GM19438 (cell line): ENCODE data around the gene CSMD2.

Experiments used
- ATAC-seq: cut with Tn5 transposase; IDR thresholded peaks from one replicate; pipeline ENCODE4 v1.9.1; 2021; ENCODE audit warnings: low read depth; ENCODE audit not compliant: unreplicated experiment

CSMD2 gene

DNA sequence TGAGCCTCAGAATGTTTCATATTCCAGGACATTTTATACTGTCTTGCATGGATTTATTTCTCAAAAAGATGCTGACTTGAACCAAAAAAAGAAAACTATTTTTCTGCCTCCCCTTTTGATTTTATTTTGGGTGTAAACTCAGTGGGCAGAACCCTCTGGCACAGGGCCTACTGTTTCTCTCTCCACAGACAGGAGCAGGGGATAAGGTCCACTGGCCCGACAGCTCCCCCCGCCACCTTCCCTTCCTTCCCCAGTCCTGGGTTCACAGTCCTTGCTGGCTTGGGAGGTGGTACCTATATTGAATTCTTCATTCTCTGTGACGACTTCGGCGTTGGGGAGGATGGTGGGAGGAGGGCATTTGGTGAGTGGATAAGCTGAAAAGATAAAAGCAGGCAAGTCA, 578.2 kb downstream of the CSMD2 start:
- ATAC-seq = no peak

DNA sequence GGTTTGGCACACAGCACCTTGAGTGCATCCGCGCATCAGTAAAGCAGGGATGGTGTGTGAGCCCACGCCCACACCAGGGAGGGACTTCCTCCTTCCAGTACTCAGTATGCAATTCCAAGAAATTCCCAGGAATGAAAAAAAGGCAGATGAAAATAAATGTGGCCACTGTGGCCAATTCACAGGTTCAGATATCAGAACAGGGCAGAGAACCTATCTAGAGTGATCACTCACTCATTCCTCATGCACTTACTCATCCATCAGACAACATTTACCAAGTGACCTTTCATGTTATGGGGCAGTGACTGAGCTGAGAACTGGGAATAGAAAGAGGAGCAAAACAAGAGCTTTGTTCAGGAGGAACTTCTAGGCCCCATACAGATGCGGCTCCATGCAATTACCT, 578.9 kb downstream of the CSMD2 start:
- ATAC-seq = no peak

DNA sequence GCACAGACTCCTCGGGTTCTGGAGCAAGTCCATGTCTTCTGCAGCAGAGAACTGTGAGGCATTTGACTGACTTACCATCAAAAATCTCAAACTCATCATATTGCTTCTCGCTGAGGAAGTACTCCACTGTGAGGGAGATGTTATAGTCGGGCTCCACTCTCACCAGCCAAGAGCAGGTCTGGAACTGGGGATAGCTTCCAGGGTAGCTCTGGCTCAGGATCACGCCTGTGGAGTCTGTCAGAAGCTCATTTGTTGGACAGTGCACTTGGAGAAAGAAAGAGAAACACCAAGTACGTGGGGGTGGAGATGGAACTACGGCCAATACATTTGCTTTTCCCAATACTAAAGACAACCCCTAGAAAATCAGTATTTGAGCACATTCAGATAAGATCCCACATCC, 581.5 kb downstream of the CSMD2 start:
- ATAC-seq = no peak

DNA sequence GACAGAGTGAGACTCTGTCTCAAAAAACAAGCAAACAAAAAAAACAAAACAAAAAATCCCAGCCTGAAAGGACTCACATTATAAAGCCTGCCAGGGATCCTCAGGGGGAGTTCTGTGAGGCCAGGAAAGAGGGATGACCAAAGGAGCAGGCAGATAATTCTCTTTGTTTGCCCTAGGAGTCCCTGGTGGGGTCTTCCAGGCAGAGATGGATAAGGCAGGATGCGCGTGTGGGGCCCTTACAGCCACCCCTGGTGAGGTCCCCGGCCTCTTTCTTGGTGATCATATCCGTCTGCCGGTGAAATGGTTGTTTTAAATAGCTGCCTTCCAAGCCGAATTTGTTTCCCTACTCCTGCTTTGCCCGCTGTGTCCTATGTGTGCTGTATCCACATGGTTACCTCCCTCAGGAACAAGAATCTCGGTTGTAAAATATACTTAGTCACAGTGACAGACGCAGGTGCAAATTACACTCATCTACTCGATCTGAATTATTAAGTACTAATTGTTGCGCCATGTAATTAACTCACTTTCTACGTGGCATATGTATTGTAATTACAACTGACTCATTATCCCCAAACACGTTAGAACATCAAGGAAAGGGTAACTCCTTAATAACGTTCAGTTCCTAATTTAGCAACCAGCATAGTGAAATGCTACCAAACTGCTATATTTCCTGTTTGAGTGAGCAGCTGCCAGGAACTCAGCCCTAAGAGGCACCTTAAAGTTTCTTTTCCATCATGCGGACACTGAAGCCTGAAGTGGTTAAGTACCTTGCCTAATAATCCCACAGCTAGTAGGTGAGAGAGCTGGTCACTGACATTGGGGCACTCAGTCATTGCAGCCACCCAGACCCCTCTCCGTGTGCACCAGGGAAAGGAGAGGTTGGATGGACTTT, 586.2 kb downstream of the CSMD2 start:
- no peak for ATAC-seq

DNA sequence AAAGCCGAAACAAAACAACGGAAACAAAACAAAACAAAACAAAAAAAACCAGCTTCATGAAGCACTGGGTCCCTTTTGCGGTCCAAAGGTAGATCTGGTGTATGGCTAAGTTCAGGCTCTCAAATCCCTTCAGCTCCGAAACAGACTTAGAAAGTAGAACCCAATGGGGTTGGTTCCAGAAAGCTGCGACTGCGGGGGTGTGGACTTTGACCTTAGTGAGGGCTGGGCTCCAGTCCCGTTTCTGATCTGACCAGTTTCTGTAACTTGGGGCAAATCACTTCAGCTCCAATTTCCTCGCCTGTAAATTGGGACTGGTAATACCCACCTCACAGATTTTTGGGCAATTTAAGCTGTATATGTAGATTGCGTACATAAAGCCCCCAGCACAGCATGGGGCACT, 587.4 kb downstream of the CSMD2 start:
- no peak for ATAC-seq

DNA sequence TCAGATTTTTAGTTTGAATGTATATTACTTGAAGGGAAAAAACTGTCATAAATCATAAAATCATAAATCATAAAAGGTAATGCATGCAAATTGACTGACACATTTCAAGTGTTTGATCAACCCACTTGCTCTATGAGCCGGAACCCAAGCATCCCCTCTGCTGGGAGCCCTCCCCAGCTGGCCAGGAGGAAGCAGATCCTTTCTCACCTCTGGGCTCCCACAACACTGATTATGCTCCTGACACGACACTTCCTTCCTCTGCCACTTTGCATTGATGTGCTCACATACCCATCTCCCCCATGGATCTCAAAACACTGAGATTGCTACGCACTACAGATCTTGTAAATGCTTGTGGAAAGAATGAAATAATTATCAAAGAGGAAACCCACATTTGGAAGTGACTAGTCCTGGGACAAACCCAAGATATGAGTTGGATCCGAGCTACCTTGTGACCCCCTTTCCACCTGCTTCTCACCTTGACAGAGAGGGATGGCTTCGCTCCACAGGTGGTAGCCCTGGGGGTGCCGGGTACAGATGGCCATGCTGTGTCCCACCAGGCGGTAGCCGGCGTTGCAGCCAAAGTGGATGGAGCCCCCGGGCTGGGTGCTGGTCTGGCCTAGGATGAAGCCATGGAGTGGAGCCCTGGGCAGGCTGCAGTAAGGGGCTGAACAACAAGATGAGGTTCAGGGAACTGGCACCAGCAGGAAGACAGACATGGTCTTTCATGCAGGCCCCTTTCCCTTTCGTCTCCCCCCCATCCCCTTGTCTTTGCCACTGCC, 588.0 kb downstream of the CSMD2 start:
- ATAC-seq = no peak

DNA sequence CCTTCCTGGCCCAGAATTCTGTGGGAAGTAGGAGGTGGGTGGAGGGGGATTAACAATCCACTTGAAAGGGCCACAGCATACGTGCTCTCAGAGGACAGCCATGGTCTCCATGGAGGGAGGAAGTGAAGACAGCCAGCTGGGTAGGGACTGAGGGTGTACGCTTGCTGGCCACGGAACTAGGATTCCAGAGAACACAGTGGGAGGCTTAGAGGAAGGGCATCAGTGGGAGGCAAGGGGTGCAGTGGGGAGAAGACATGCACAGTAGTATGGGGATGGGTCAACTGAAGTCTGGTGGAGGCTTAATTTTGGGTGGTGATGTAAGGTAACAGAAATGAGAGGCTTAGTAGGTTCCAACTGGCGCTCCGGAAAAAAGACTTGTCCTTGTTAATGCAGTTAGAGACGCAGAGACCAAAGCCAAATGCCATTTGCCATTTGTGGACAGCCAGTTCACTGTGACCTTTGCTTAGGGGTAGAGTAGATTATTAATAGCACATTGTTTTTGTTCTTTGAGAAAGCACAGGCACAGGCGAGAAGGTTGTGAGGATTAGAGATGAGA, 589.6 kb downstream of the CSMD2 start:
- ATAC-seq = no peak

DNA sequence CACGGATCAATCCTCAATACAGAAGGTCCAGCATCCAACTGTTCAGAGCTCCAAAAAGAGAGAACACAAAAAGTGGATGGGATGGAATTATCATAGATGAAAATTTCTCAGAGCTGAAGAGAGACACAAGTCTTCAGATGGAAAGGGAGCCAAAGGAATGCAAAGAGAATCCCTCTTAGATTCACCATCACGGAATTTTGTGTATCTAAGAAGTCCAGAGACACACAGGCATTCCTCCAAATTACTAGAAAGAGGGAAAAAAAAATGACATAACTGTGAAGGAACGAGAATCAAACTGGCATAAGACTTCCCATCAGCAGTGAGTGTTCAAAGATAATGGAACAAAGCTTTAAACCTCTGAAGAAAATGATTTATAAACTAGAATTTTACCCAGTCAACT, 591.4 kb downstream of the CSMD2 start:
- ATAC-seq = no peak

DNA sequence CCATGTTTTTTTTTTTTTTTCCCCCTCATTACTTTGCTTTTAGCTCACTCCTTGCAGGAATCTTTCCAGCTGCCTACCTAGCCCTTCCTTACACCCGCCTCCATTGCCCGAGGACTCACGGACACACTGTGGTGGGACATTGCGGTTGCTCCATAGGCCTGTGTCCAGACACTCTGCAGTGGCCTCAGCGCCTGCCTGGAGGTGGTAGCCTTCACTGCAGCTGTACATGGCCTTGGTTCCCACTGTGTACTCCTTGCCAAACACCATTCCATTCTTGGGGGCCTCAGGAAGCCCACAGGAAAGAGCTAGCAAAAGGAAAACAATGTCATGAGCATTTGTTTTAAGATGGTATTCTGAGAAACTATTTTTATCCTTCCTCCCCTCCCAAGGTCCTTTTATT, 592.6 kb downstream of the CSMD2 start:
- no peak for ATAC-seq

DNA sequence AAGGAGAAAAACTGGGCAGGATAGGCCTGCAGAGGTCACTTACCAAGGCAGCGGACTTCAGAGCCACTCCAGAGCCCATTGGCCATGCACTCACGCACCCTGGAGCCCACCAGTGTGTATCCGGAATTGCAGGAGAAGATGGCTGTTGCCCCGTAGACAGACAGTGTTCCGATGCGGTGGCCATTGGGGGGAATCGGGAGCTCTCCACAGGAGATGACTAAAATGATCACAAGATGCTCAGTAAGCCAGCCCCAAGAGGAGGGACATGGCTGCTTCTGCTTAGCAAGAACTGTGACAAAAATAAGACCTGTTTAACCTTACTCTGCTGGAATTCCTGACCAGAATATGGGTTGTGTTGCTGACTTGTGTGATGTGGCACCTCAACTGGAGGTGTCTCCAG, 595.7 kb downstream of the CSMD2 start:
- ATAC-seq = no peak

DNA sequence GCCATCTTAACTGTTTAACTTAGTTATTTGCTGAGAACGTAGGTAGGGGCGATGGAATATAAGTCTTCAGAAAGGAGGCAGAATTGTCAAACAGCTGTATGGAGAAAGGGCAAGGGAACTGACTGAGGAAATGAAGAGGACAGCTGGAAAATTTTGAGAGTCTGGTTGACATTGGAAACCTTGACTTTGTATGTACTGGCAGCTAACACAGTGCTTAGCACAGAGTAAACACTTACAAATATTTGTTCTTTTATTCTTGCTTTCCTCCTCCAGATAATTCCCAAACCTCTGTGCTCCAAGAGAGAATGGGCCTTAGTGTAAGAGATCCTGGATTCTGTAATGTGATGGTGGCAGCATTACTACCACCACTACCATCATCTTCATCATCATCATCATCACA, 601.3 kb downstream of the CSMD2 start:
- ATAC-seq = no peak

DNA sequence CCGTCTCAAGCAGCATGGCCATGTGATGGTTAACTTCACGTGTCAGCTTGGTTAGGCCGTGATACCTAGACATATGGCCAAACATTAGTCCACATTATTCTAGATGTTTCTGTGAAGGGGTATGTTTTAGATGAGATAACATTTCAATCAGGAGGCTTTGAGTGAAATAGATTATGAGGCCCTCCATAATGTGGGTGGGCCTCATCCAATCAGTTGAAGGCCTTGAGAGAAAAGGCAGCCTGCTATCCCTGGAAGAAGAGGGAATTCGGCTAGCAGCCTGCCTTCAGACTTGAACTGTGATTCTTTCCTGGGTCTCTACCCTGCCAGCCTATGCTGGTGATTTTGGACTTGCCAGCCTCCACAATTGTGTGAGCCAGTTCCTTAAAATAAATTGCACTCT, 602.5 kb downstream of the CSMD2 start:
- no peak for ATAC-seq

DNA sequence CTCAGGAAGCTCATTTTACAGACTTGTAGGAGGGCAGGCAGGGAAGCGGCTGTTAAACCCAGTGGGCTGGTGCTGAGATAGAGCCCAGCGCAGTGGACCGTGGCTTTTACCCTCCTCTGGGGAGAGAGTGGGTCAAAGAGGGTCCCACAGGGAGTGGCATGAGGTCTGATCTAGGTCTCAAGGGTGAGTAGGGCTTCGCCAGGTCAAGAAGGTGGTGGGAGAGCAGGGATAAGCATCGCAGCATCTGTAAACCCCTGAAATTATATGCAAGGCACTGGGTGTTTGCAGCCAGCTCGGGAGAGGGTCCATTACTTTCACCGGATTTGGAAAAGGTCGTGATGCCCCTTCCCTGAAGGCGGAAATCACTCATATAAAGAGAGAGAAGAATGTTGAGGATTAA, 603.5 kb downstream of the CSMD2 start:
- no peak for ATAC-seq

DNA sequence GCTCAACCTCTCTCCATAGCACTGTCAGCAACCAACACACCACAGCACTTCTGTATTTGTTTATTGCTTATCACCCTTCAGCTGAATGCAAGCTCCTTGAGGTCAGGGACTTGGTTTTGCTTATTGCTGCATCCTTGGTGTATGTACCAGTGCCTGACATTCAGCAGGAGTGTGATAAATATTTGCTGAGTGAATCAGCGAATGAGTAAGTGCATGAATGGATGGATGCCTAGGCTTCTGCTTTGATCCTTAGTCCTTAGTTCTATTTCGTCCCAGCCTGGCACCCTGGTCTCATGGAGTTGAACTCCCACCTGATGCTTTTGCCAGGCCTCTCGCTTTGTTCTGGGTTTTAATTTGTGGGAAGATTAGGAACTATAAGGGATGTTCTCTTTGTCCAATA, 604.4 kb downstream of the CSMD2 start:
- no peak for ATAC-seq

DNA sequence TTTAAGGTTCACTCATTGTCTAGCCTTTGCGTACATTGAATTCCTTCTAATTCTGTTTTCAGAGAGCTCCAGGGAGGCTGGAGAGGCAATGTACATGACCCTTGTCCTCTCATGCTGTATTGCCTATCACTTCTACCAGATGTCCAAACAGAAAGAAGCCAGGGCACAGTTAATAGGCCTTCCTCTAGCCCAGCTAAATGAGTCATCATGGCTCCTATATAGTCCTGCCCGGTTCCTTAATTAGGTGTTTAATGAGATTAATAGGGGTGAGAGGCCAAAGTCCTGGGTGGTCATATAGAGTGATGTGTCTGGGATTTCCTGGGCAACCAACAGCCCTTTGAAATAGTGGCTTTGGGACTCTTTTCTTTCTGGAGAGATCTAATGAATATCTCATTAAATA, 616.3 kb downstream of the CSMD2 start:
- ATAC-seq = no peak

DNA sequence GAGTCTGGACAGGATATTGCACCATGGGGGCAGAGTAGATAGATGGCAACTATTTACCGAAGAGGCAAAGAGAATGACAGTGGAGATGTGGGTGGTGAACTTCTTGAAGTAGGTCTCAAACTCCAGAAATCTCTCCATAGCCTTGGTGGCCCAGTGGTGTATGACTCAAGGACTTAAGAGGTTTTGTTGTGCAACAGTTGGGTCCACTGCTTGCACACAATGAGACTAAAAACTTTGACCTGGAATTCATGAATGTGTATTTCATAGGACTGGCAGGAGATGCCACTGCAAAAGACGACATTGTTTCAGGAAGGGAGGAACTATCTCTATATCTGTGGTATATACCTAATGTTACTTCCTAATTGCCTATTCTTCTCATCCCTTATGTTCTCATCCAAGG, 616.7 kb downstream of the CSMD2 start:
- ATAC-seq = no peak

DNA sequence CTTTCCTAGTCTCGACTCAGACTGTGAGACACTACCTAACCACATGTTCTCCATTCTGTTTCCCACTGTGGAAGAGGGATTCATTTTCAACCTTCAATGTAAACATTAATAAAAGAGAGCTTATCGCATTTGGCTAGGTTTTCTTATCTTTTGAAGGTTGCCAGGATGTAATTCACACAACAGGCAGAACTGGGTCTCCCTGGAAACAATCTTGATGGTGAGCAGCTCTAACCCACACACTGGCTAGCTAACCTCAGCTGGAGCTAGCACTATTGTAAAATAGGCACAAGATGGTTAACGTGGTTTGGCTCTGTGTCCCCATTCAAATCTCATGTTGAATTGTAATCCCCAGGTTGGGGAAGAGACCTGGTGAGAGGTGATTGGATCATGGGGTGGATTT, 617.5 kb downstream of the CSMD2 start:
- no peak for ATAC-seq

DNA sequence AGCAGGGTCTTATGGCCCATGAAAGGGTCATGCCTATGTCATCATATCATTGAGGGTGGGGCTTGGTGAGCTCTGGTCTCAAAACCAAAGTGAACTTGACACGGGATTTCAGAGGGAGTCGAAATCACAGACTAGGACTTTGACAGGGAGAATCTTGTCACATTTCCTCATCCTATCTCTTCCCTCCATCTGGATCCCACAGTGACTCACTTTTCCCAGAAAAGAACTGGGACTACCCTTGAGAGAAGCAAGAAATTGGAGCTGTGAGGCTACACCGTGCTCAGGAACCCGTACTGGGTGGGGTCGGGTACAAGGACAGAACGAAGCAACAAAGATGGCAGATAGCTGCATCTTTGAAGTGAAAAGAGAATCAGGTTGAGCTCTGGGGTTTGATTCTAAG, 623.1 kb downstream of the CSMD2 start:
- ATAC-seq = no peak

DNA sequence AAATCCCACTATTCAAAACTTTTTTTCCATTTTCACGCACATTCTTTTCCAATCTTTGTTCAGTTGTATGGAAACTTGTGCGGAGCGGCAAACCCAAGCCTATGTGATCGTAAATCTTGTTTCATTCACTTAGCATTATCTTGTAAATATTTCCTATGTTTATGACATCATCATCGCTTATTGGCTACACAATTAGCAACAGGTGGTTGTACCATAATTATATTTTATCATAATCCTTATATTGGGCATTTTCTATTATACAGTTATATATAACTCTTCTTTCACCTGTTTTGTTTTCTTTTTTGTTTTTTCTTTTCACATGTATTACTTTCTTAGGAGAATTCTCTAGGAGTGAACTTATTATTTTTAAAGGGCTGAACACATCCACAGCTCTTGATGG, 627.1 kb downstream of the CSMD2 start:
- no peak for ATAC-seq

DNA sequence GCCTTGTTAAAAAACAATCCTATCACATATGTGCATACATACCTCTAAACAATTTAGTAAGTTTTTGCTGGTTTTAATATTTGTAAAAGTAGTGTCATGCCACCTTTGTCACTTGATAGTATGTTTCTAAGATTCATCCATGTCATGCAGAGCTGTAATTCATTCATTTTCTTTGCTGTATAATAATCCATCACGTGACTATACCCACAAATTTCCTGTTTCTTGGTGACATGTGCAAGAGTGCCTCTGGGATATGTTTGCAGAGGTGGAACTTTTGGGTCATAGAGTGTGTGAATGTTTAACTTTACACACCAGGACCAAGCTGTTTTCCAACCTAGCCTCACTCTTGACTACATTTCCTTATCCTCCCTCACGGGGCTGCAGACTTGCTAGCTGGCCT, 629.7 kb downstream of the CSMD2 start:
- no peak for ATAC-seq

DNA sequence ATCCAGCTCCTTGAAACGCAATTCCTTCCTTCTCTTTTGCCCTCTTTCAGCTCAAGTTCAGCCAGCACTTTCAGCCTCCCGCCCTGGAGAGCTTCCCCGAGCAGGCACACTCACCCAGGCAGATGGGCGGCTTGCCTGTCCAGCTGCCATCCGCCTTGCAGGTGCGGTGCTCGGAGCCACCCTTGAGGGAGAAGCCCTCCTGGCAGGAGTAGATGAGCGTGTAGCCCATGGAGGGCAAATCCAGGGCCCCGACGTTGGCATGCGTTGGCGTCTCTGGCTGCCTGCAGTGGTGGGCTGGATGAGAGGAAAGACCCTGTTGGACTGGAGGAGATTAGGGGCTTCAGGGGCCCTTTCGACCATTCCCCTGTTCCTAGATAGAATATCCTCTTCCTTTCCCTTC, 632.1 kb downstream of the CSMD2 start:
- ATAC-seq = no peak

DNA sequence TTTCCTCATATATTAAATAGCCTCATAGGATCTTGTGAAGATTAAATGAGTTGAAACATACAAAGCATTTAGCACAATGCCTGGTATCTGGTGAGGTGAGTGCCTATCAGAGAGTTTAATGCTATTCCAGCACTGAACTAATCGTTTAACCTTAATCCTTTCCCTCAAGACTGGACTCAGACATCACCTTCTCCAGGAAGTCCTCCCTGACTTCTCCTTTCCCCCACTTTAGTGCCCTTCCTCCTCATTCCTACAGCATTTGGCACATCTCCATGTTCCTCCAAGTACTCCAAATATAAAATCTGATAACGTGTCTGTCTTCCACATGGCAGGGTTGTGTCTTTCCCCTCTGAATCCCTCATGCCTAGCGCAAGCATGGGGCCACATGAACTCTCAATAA, 632.8 kb downstream of the CSMD2 start:
- ATAC-seq = no peak
